ENCODE data around the gene EPHB1.
"Not testable (repeated sequence)": the region's sequence is repeated elsewhere in the genome, so short reads cannot be mapped to it uniquely, and the experiment has no call there.

EPHB1 gene

DNA sequence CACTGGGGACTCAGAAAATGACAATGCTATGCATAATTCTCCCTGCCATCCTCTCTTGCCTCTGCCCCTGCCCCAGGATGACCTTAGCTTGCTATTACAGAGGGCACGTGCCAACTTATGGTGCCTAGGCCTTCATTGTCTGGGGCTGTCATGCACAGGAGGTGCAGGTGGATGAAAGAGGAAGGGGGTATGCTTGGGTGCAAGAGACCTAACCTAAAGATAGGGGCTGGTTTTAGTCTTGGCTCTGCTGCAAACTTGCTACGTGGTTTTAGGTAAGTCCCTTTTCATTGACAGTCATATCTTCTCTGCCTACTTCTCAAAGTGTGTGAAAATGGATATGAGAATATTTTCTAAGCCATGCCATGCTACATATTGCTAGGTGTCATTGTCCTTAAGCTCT is 161.3 kb downstream of the EPHB1 start:
- TF ChIP-seq, protein P1, sequence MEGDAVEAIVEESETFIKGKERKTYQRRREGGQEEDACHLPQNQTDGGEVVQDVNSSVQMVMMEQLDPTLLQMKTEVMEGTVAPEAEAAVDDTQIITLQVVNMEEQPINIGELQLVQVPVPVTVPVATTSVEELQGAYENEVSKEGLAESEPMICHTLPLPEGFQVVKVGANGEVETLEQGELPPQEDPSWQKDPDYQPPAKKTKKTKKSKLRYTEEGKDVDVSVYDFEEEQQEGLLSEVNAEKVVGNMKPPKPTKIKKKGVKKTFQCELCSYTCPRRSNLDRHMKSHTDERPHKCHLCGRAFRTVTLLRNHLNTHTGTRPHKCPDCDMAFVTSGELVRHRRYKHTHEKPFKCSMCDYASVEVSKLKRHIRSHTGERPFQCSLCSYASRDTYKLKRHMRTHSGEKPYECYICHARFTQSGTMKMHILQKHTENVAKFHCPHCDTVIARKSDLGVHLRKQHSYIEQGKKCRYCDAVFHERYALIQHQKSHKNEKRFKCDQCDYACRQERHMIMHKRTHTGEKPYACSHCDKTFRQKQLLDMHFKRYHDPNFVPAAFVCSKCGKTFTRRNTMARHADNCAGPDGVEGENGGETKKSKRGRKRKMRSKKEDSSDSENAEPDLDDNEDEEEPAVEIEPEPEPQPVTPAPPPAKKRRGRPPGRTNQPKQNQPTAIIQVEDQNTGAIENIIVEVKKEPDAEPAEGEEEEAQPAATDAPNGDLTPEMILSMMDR (conservative IDR thresholded peaks at IDR 0.05), result no peak
- no peak for TF ChIP-seq ZFX (IDR thresholded peaks at IDR 0.05)
- no peak overlapping the region for H3K27ac ChIP-seq

DNA sequence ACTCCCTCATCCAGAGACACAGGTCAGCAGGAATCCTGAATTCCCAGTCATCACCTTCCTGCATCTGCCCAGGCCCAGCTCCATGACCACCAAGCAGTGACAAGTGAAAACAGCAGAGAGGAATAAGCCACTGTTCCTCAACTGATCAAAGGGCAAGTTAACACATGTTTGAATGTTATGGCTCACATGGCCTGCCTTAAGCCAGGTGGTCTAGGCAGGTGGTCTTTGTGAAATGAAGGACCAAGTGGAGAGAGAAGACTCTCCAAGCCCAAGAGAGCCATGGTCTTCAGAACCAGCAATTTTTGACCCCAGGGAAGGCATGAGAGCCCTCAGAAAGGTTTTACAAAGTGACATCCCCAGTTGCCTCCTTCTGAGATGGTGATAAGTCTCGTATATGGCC is 161.8 kb downstream of the EPHB1 start:
- TF ChIP-seq, protein P1 (conservative IDR thresholded peaks at IDR 0.05), result no peak
- no peak for TF ChIP-seq ZFX (IDR thresholded peaks at IDR 0.05)
- H3K27ac ChIP-seq, result no peak overlapping the region

DNA sequence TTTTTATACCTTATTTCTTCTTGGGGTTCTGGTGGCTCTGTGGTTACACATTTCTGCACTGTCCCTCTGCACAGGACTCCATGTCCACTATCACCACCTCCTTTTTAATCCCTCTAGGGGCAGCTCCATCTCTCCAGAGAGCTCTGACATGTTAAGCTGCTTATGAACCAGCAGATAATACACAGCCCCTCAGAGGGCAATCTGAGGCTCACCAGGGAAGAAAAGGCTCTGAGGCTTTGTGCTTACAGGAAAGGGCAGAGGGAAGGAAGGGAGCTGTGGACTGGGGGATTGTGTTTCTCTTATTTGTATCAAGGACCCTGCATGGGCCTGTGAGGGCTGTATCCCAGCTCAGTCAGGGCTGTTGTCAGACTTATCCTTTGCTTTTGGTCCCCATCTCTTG is 164.5 kb downstream of the EPHB1 start:
- H3K27ac ChIP-seq, result no peak overlapping the region
- TF ChIP-seq, protein P1 (conservative IDR thresholded peaks at IDR 0.05), result no peak
- no peak for TF ChIP-seq ZFX (IDR thresholded peaks at IDR 0.05)

DNA sequence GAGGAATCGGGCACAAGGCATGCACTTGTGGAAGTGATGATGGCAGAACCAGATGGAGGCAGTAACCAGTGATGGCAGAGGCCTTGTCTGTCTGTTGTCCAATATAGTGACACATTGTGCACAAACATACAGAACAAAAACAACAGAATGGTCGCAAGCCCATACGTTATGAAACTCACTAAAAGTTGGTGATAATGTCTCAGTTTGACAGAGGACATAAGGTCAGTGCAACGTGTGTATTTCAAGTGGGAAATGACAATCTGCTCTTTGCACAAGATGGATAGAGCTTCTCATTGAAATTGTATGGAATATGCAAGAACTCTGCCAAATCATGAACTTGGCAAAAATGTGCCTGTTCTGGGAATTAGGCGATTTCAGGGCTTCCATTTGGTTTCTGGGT is 169.2 kb downstream of the EPHB1 start:
- no peak overlapping the region for H3K27ac ChIP-seq
- TF ChIP-seq, protein P1 (conservative IDR thresholded peaks at IDR 0.05), result no peak
- TF ChIP-seq ZFX (IDR thresholded peaks at IDR 0.05), result no peak

DNA sequence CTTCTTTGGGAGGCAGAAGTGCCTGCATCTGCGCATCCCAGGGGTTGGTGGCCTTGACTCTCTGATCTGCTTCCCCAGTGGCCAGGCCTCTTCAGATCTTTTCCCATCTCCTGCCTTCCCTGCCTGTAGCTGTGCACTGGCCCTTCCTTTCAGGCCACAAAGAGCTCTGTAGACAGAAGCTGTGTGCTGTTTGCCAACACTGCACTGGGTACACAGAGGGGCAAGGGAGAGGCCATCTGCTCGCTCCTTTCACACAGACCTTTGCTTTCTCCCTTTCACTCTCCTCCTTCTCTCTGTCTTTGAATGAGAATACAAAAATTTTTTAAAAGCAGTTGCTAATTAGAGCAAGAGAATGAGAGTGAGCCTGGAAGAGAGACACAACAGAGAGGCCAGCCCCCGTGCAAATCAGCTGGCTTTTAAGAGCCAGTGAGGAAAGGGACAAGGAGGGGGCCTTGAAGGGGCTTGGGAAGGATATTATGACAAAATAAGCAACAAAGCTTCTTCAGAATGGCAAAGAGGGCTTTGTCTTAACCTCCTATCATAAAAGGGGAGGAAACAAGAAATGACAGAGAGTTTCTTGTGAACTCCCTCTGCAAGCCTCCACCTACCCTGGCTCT is 170.9 kb downstream of the EPHB1 start:
- TF ChIP-seq, protein P1 (conservative IDR thresholded peaks at IDR 0.05), result no peak
- no peak for TF ChIP-seq ZFX (IDR thresholded peaks at IDR 0.05)
- H3K27ac ChIP-seq, result no peak overlapping the region

DNA sequence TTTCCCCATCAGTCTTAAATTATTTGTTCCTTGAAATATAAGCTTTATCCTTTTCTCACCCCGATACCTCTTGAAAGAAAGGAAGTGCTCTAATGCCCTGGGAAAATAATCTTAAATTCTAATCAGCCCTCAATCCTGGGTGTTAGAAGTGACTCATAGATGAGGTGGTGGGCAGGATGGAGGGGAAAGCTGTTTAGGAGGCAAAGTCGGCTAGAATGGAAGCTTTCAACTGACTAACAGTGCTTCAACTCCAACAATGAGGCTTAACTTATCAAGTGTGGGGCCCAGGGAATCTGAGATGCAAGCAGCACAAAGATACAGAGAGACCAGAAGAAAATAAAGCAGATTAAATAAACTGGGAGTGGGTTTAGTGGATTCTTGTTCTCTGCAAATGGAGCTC is 175.8 kb downstream of the EPHB1 start:
- no peak for TF ChIP-seq ZFX (IDR thresholded peaks at IDR 0.05)
- TF ChIP-seq, protein P1 (conservative IDR thresholded peaks at IDR 0.05), result no peak
- no peak overlapping the region for H3K27ac ChIP-seq

DNA sequence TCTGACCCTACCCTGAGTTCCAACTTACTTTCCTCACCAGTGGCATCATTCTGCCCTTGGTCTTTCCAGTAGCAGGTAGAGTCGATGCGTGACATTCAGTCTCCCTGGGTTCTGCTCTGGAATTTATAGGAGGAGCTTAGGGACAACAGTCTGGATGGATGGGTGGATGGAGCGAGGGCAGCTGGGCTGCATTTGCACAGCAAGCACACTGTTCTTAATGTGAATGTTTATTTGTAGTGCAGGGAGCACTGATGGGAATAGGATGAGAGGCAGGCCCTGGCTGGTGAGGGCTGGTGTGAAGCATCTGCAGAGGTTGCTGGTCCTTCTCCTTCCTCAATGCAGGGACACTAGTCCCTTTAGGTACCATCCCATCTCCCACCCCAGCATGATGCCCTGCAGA is 176.2 kb downstream of the EPHB1 start:
- TF ChIP-seq, protein P1 (conservative IDR thresholded peaks at IDR 0.05), result no peak
- no peak for TF ChIP-seq ZFX (IDR thresholded peaks at IDR 0.05)
- no peak overlapping the region for H3K27ac ChIP-seq

DNA sequence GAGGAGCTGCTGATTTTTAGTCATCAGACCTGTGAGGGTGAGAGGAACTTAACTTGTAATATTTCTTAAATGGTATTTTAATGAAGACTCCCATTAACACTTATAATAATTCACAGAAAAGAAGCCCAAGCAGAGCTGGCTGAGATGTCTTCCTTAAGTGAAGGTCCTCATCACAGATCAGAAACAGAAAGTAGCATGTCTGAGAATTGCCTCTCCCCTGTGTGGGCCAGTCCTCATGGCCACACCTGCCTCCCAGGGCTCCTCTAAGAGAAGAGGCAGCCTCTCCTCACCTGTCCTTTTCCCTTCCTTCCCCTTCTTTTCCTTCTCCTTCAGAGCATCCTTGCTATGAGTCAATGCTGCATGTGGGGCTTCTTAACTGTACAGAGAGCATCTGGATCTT is 176.8 kb downstream of the EPHB1 start:
- H3K27ac ChIP-seq, result not testable (repeated sequence)

Data from C4-2B (cell line).